GM12878 (cell line): Measurements from ENCODE around the gene CELSR1. TPM values are rescaled to one million over a fixed set of nuclear protein-coding genes. Genes with fewer than 3 reads are reported as not detected.

Experiments used
- ATAC-seq: fragments of 200-7000 bp; cut with Tn5 transposase; 3 replicates; pipeline ENCODE4 v1.9.1; 2020; ENCODE audit warnings: mild to moderate bottlenecking, moderate library complexity
- BruUV-seq: library from RNA; stranded (reverse); fragments of 400-500 nt; replicated peaks from 2 replicates; lab custom pipeline; 2021; lab: Mats Ljungman, UMichigan
- CTCF ChIA-PET: fragments of 300-600 bp; sonication (Branson Sonifier 250); formaldehyde crosslinking; extraction: SDS; loops from one replicate; lab custom pipeline; 2021; ENCODE audit warnings: inconsistent platforms; lab: Yijun Ruan, JAX
- POLR2A ChIA-PET: fragments of 350-600 bp; formaldehyde crosslinking; extraction: SDS; loops from one replicate; lab custom pipeline; 2021; ENCODE audit warnings: inconsistent platforms; lab: Charles Lee
- RAD21 ChIA-PET: fragments of 300-600 bp; sonication (Branson Sonifier 250); formaldehyde crosslinking; loops from one replicate; lab custom pipeline; 2023; ENCODE audit warnings: antibody characterized with exemption; ENCODE audit not compliant: unreplicated experiment; lab: Charles Lee
- SMC1A ChIA-PET: fragments of 300-600 bp; sonication (Branson Sonifier 250); formaldehyde crosslinking; loops from one replicate; lab custom pipeline; 2023; ENCODE audit not compliant: unreplicated experiment, uncharacterized antibody; lab: Charles Lee
- DNase-seq: peaks from one replicate; pipeline ENCODE4 v3.0.0-alpha.2; 2011; ENCODE audit warnings: low read depth, low spot score
- FAIRE-seq: peaks from 3 replicates; lab custom pipeline; 2011; peaks lifted over from hg19 to GRCh38; lab: Jason Lieb, UNC
- H2AFZ ChIP-seq: 2 replicates; pipeline ENCODE4 v1.6.0; 2011; ENCODE audit warnings: low read depth, low read length, control low read depth; ENCODE audit not compliant: control insufficient read depth
- H3K27ac ChIP-seq: 2 replicates; pipeline ENCODE4 v1.5.1; 2011; ENCODE audit warnings: control low read depth; ENCODE audit not compliant: control insufficient read depth, insufficient read depth
- H3K27me3 ChIP-seq, 2 experiments: replicated peaks in 1 of 2; 2 replicates each; pipeline versions ENCODE4 v1.6.0 to v1.6.1; 2011; ENCODE audit warnings: low read length in 1 of 2; ENCODE audit not compliant: control insufficient read depth in 2 of 2, insufficient read depth in 2 of 2
- H3K36me3 ChIP-seq, 2 experiments: 2 replicates each; pipeline ENCODE4 v1.5.1; 2011; ENCODE audit warnings: low read length in 1 of 2; ENCODE audit not compliant: control insufficient read depth in 2 of 2, insufficient read depth in 2 of 2
- H3K4me1 ChIP-seq: 2 replicates; pipeline ENCODE4 v1.6.1; 2011; ENCODE audit warnings: mild to moderate bottlenecking, low read length, moderate library complexity, mixed read lengths; ENCODE audit not compliant: control insufficient read depth, insufficient read depth
- H3K4me2 ChIP-seq: 2 replicates; pipeline ENCODE4 v1.6.0; 2011; ENCODE audit warnings: control low read depth; ENCODE audit not compliant: control insufficient read depth, insufficient read depth
- H3K4me3 ChIP-seq: fragments of 200-600 bp; sonication (generic); 2 replicates; pipeline ENCODE4 v1.5.1; 2016
- H3K79me2 ChIP-seq: 2 replicates; pipeline ENCODE4 v1.6.0; 2011; ENCODE audit warnings: low read length; ENCODE audit not compliant: control insufficient read depth, insufficient read depth
- H3K9ac ChIP-seq: 2 replicates; pipeline ENCODE4 v1.8.0; 2011; ENCODE audit warnings: low read length, control low read depth, mixed read lengths; ENCODE audit not compliant: control insufficient read depth, insufficient read depth
- H3K9me3 ChIP-seq: replicated peaks from 3 replicates; pipeline ENCODE4 v1.5.1; 2011; ENCODE audit warnings: mild to moderate bottlenecking, low read length; ENCODE audit not compliant: control insufficient read depth, insufficient read depth
- H4K20me1 ChIP-seq: 2 replicates; pipeline ENCODE4 v1.6.0; 2011; ENCODE audit not compliant: control insufficient read depth, insufficient read depth
- BCL3 ChIP-seq: IDR thresholded peaks from 2 replicates; pipeline ENCODE4 v1.6.1; 2011; ENCODE audit warnings: borderline replicate concordance, low read depth, mild to moderate bottlenecking, moderate library complexity, low read length; ENCODE audit not compliant: insufficient read depth, poor library complexity, severe bottlenecking
- CHD1 ChIP-seq: IDR thresholded peaks from 2 replicates; pipeline ENCODE4 v1.6.1; 2012; ENCODE audit warnings: low read depth, low read length, improper control_type of control experiment
- E2F8 ChIP-seq: fragments of 450-650 bp; IDR thresholded peaks from 2 replicates; pipeline ENCODE4 v1.6.1; 2018; ENCODE audit warnings: mild to moderate bottlenecking, low read depth, moderate library complexity; ENCODE audit not compliant: partially characterized antibody
- ETV6 ChIP-seq, 2 experiments: fragments of 450-650 bp in 1 of 2; IDR thresholded peaks in 1 of 2; conservative IDR thresholded peaks in 1 of 2; 2 replicates each; pipeline ENCODE4 v1.6.1; 2014; ENCODE audit warnings: antibody characterized with exemption in 1 of 2, borderline replicate concordance in 1 of 2, low read depth in 1 of 2, mild to moderate bottlenecking in 1 of 2, moderate library complexity in 1 of 2
- HDAC6 ChIP-seq: fragments of 200-600 bp; sonication (generic); IDR thresholded peaks from one replicate; pipeline ENCODE4 v1.8.0; 2017; ENCODE audit warnings: antibody characterized with exemption; ENCODE audit not compliant: unreplicated experiment
- IRF4 ChIP-seq: IDR thresholded peaks from 2 replicates; pipeline ENCODE4 v1.6.1; 2011; ENCODE audit warnings: low read depth, low read length
- LARP7 ChIP-seq: fragments of 450-650 bp; IDR thresholded peaks from 2 replicates; pipeline ENCODE4 v1.6.1; 2017; ENCODE audit warnings: mild to moderate bottlenecking
- MTA3 ChIP-seq: IDR thresholded peaks from 2 replicates; pipeline ENCODE4 v1.6.1; 2012; ENCODE audit warnings: low read length, inconsistent platforms, borderline replicate concordance
- NFYA ChIP-seq: IDR thresholded peaks from 2 replicates; pipeline ENCODE4 v1.6.1; 2011; ENCODE audit warnings: low read depth, mild to moderate bottlenecking, low read length, improper control_type of control experiment, borderline replicate concordance
- SIX5 ChIP-seq: IDR thresholded peaks from 2 replicates; pipeline ENCODE4 v1.6.1; 2011; ENCODE audit warnings: mild to moderate bottlenecking, low read depth, low read length, moderate library complexity; ENCODE audit not compliant: severe bottlenecking
- SUPT20H ChIP-seq: IDR thresholded peaks from 2 replicates; pipeline ENCODE4 v1.6.1; 2011; ENCODE audit warnings: low read depth, mild to moderate bottlenecking, low read length, moderate library complexity, borderline replicate concordance; ENCODE audit not compliant: control insufficient read depth
- TARDBP ChIP-seq: IDR thresholded peaks from 2 replicates; pipeline ENCODE4 v1.6.1; 2016; ENCODE audit warnings: borderline replicate concordance
- TCF7 ChIP-seq: IDR thresholded peaks from 2 replicates; pipeline ENCODE4 v1.6.1; 2014; ENCODE audit warnings: antibody characterized with exemption, borderline replicate concordance
- USF2 ChIP-seq: IDR thresholded peaks from 2 replicates; pipeline ENCODE4 v1.6.1; 2011; ENCODE audit warnings: low read depth, low read length, improper control_type of control experiment, borderline replicate concordance
- WGBS: methylation state at CpG from one replicate; pipeline ENCODE4 v1.1.6; 2016; ENCODE audit warnings: low lambda C conversion rate; ENCODE audit not compliant: insufficient replicate concordance, insufficient coverage; ENCODE audit errors: missing lambda C conversion rate; 5-methylcytosine and 5-hydroxymethylcytosine counted together
- in situ Hi-C: fragments of 300-500 bp; cut with MboI; formaldehyde crosslinking; loops from 9 replicates; pipeline ENCODE4 v1.14.3; 2018; ENCODE audit warnings: mixed read lengths
- intact Hi-C: fragments of 100-400 bp; cut with micrococcal nuclease; formaldehyde crosslinking; loops from one replicate; pipeline ENCODE4 v1.14.2; 2022; ENCODE audit not compliant: unreplicated experiment
- polyA plus RNA-seq, 11 experiments: library from polyadenylated mRNA; depleted of rRNA in 4 of 11; unstranded in 6 of 11; stranded (reverse) in 5 of 11; fragments of >200 nt; fragmentation: Nextera tagmentation in 4 of 11; fragmentation: Illumina TruSeq in 1 of 11; extraction: Ambion mirVana in 4 of 11; extraction: Trizol in 1 of 11; gene quantifications; 1 replicate in 1 of 11; 2 replicates in 10 of 11; pipeline versions ENCODE4 v1.2.1 to v1.2.3, GENCODE V29; 2011 to 2016; ENCODE audit warnings: inconsistent platforms in 2 of 11, missing spikeins in 2 of 11, low read depth in 1 of 11
- total RNA-seq, 4 experiments: library from RNA; depleted of rRNA in 3 of 4; stranded (reverse); fragments of >200 nt in 3 of 4; fragmentation: Illumina TruSeq in 1 of 4; extraction: Trizol in 1 of 4; gene quantifications; 2 replicates each; pipeline versions ENCODE4 v1.2.1 to v1.2.3, GENCODE V29; 2013 to 2021

The CELSR1 gene
- total and polyA plus RNA-seq, 10 of the 15 experiments (the other 5 are each of a cell fraction or from before 2014, with no cell fraction given) = 0.05 to 1.7 (median 0.35) TPM; not detected in 2

- DNase-seq (no peak), FAIRE-seq (no peak), ATAC-seq (no peak)
- TF ChIP-seq USF2 (no peak), CHD1 (no peak), SIX5 (no peak), IRF4 (no peak), SUPT20H (no peak), TCF7 (no peak), HDAC6 (no peak), TARDBP (no peak), ETV6 (conservative IDR thresholded peaks at IDR 0.05 in 1 of 2, IDR thresholded peaks at IDR 0.05 in 1 of 2; ENCODE audit: borderline replicate concordance in 1 of 2, low read depth in 1 of 2) (no peak), LARP7 (no peak), E2F8 (no peak), MTA3 (no peak), BCL3 (no peak), NFYA (no peak)
- no peak overlapping the region for H3K9ac ChIP-seq
- SMC1A ChIA-PET = interaction anchor here (0.7 to 0.9 kb wide), 2 partner anchors 10 to 270 kb away, joined by 3 read pairs; no protein-coding TSS in a partner anchor
- intact Hi-C loops (no loop called here), in situ Hi-C loops (no loop called here)
- no peaks in the 10 kb centered on the region for H3K9me3 ChIP-seq
- POLR2A ChIA-PET = no interaction called here
- no peak overlapping the region for H3K4me3 ChIP-seq
- H4K20me1 ChIP-seq = no peaks in the 10 kb centered on the region
- no peak overlapping the region for H3K27ac ChIP-seq
- RAD21 ChIA-PET = interaction anchor here (0.9 kb wide), 1 partner anchor 25 kb away, joined by 3 read pairs; no protein-coding TSS in a partner anchor
- H3K36me3 ChIP-seq = no peaks in the 10 kb centered on the region
- no peaks in the 10 kb centered on the region; a peak in 1 of 4 replicates for H3K27me3 ChIP-seq
- H3K4me2 ChIP-seq = no peak overlapping the region
- no TSS peak for BruUV-seq
- 46% methylated on average over 16 of the region's 16 CpGs for WGBS
- CTCF ChIA-PET = interaction anchor here (0.7 to 2.4 kb wide), 2 partner anchors 25 to 315 kb away, joined by 3 to 9 read pairs; no protein-coding TSS in a partner anchor
- no peaks in the 10 kb centered on the region for H3K79me2 ChIP-seq
- no peaks in the 10 kb centered on the region for H3K4me1 ChIP-seq
- H2AFZ ChIP-seq = no peak overlapping the region
Observed at GRCh38 chr22:46392137-46392844, 145.1 kb downstream of the CELSR1 start.
